ENCODE data around the gene SPATA13.
"Not testable (repeated sequence)": the region's sequence is repeated elsewhere in the genome, so short reads cannot be mapped to it uniquely, and the experiment has no call there.

The SPATA13 gene

DNA sequence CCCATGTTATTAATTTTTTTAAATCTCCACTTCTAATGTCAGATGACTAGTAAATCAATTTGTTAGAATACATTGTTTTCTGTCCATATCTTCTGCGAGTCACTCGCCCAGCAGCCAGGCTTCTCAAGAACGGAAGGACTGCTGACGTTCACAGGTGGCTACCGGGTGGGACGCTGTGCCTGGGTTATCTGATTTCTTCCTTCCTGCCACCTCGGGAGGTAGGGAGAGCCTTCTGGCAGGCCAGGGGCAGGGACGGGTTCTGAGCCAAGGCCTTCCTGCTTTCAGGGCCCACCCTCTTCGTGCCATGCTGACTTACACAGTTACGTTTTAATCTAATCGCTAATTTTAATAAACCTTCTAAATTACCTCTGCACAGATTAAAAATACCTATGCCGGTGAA, 140.9 kb downstream of the SPATA13 start:
- in situ Hi-C loops (cut with HindIII; ENCODE audit: low sequenced_read_pairs), result no loop called here

DNA sequence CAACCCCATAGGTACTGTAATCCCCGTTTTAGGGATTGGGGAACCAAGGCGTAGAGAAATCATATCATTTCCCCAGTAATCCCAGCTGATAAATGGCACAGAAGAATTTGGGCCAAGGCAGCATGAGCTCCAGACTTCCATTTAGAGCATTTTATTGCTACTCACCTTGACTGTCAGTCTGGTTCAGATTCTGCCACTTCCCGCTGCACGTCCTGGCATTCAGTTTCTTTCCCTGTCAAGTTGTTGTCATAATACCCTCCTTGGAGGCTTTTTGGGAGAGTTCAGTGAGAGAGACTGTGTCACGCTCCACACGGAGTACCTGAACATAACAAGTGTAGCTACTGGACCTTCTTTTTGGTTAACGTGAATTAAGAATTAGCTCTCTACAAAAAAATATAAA, 141.4 kb downstream of the SPATA13 start:
- in situ Hi-C loops (cut with HindIII; ENCODE audit: low sequenced_read_pairs), result no loop called here

DNA sequence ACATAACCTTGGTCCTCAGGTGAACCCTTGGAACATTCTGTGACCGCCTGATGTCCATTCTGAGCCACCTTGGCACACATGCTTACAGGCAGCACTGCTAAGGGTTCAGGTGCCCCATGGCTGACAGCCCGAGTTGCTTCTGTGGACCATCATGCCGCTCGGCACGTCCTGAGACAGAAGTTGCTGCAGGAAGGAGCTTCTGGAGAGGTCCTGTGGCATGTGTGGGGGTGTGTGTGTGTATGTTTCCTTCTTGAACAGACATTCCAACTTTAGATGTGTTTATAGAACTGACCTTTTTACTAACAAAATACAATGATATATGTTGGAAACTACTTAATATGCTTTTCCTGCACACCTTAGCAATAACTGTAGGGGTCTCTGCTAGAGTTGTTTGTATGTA, 144.1 kb downstream of the SPATA13 start:
- in situ Hi-C loops (cut with HindIII; ENCODE audit: low sequenced_read_pairs), result no loop called here

DNA sequence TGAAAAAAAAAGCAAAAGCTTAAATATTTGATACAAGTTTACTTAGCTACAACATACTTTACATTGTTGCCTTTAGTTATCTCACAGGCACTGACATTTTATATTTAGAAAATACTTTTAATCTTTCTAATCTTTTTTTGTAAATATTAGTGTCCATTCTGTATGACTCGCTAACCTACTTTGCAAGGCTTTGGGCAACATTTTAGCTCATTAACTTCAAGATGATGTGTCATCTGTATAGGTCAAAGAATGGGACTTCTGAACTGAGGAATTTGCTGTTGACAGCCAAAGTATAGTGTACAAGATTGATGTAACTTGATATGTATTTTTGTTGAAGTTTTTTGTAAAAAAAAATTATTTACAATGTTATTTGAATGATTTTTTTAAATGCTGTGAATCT, 146.1 kb downstream of the SPATA13 start:
- in situ Hi-C loops (cut with HindIII; ENCODE audit: low sequenced_read_pairs), result no loop called here

DNA sequence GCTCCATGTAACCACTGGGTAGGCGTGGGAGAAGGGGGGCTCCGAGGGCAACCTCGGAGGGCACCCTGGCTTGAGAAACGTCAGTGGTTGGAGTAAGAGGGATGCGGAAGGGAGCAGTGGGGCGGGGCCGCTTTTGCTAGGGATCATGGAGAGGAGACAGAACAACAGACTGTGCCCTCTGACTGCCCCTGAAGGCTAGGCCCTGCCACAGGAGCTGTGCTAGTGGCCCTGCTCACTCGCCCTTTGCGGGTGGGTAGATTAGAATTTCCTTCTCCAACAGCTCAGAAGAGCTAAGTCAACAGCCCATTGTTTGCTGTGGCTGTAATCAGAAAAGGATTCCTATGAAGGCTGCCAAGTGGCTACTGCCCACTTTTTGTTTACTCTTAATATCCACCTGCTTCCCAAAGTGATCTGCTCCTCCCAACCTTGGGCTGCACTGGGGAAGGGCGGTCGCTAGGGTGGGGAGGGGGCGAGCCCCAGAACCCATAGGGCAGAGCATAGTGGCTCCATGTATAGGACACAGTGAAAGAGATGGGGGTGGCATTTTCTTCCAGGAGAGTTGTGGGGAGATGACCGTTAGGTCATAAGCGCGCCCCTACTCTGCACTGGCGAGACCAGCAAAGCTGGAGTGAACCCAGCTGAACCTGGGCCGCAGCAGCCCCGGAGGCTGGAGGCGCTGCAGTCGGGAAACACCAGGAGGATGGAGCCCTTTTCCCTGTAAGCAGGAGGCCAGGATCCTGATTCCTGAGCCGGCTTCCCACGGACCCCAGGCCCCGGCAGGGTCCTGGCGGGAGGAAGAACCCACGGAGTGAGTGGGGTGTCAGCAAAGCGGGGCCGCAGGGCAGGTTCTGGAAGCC, 146.9 kb downstream of the SPATA13 start:
- in situ Hi-C loops (cut with HindIII; ENCODE audit: low sequenced_read_pairs), result no loop called here

DNA sequence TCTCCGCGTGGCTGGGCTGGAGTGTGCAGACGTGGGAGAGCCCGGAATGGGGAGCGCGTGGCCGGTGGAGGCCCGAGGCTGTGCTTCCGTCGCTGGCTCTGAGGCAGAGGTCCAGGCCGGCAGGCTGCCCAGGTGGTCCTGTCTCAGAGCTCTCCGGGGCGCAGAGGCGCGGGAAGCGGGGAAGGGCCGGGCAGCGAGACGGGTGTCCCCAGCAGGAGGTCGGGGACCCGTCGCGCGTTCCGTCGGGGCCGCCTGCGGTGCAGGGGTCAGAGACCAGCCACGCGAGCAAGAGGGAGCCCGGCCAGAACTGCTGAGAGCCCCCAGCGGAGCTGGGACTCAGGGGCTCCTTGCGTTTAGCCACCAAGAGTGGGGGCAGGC, 147.5 kb downstream of the SPATA13 start:
- in situ Hi-C loops (cut with HindIII; ENCODE audit: low sequenced_read_pairs), result no loop called here

DNA sequence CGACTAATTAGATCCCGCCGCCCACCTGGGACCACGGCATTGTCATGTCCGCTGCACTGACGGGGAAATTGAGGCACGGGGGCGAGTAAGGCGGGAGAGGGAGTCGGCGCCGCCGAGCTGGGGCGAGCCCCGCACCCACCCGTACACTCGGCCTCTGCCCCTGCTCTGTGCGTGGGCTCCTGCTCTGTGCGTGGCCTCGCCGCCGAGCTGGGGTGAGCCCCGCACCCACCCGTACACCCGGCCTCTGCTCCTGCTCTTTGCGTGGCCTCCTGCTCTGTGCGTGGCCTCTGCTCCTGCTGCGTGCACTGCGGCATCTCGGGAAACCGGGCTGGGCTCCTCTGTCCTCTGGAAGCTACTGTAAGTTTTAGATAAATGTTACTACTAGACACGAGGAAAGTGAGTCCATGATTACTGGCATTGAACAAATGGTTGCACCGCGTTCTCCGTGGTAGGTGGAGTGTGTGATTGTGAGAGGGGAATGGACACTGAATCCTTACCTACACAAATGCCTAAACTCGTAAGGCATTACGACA, 148.0 kb downstream of the SPATA13 start:
- in situ Hi-C loops (cut with HindIII; ENCODE audit: low sequenced_read_pairs), result no loop called here

DNA sequence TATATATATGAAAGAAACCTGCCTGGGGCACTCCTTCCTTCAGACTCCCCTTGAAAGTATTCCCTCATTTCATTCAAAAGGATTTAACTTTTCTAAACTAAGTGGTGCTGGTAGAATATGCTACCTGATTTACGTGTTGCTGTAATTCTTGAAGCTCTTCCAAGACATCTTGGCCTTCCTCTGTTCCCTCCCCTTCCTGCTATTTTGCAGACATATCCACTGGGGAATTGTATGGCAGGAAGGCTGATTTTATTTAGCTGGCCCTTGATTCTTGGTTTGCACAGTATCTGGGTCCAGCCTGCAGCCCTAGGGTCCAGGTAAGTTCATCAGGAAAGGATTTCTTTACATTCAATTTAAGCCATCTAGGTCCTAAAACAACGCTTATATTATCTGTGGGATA, 148.8 kb downstream of the SPATA13 start, which contains the start of gene C1QTNF9:
Gene C1QTNF9 (plus strand): TSS at position 281 of the 400 bp plus-strand sequence. CDS start 6,424 bp downstream, outside the sequence.
- in situ Hi-C loops (cut with HindIII; ENCODE audit: low sequenced_read_pairs), result not testable (repeated sequence)

DNA sequence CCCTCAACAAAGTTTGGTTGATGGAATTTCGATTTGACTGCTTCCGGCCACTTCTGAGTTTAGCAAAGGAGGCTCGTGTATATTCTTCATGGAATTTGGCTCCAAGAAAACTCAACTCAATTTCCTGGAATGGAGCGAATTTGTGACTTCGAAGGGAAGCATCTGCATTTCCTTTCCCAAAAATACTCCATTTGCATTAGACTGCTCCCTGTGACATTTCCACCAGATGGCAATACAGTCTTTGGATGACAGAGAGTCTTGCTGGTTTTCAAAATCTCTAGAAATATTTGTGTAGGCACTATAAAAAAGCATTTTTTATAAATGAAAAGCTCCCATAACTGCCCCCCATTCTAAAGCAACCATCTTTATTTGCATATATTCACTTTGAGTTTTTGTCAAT, 152.9 kb downstream of the SPATA13 start:
- in situ Hi-C loops (cut with HindIII; ENCODE audit: low sequenced_read_pairs), result no loop called here

DNA sequence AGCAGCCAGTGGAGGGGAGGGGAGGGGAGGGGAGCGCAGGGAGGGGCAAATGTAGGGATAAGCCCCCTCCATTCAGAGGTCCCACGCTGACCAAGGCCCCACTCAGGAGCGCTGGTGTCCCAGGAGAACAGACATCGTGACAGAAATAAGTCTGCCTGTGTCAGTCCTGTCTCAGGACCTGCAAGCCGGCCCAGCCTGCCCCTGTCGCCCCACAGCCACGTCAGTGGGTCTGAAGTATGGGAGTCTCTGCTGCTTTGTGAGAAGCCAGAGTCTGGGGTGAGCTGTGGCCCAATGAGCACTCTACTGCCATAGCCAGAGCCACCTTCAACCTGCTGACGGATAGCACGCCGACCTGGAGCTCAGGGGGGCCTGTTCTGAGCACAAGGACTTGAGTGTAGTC, 157.3 kb downstream of the SPATA13 start:
- in situ Hi-C loops (cut with HindIII; ENCODE audit: low sequenced_read_pairs), result not testable (repeated sequence)

DNA sequence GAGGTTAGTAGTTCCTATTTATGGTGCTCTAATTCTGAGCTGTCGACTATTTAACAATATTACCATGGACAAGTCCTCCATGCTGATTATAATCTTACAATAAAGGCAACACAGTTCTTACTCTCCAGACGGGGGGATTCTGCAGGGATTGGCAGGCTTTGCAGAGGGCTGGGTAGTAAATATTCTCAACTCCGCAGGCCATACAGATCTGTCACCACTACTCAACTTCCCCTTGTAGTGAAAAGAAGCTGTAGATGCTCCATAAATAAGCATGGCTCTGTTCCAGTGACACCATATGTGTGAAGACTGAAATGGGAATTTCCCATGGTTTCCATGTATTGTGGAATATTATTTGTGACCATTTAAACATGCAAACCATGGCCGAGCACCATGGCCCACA, 158.4 kb downstream of the SPATA13 start:
- in situ Hi-C loops (cut with HindIII; ENCODE audit: low sequenced_read_pairs), result not testable (repeated sequence)

DNA sequence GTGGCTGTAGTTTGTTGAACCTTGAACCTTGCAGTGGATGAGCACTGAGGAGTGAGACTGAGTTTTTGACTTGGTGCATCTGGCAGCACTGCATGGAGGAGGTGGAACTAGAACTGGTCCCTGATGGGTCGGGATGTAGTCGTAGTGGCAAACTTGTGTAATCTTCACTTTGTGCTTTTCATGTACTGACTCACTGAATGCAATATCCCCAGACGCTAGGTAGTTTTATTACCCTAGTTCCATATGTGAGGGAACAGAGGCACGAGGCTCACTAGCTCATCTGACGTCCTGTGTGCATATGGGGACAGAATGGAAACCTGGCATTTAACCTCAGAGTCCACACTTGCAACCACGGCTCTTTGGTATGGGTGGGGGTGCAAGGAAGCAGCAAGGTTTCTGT, 159.1 kb downstream of the SPATA13 start:
- in situ Hi-C loops (cut with HindIII; ENCODE audit: low sequenced_read_pairs), result not testable (repeated sequence)

DNA sequence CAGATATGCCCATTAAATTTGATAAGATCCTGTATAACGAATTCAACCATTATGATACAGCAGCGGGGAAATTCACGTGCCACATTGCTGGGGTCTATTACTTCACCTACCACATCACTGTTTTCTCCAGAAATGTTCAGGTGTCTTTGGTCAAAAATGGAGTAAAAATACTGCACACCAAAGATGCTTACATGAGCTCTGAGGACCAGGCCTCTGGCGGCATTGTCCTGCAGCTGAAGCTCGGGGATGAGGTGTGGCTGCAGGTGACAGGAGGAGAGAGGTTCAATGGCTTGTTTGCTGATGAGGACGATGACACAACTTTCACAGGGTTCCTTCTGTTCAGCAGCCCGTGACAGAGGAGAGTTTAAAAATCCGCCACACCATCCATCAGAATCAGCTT, 160.9 kb downstream of the SPATA13 start:
- in situ Hi-C loops (cut with HindIII; ENCODE audit: low sequenced_read_pairs), result not testable (repeated sequence)

DNA sequence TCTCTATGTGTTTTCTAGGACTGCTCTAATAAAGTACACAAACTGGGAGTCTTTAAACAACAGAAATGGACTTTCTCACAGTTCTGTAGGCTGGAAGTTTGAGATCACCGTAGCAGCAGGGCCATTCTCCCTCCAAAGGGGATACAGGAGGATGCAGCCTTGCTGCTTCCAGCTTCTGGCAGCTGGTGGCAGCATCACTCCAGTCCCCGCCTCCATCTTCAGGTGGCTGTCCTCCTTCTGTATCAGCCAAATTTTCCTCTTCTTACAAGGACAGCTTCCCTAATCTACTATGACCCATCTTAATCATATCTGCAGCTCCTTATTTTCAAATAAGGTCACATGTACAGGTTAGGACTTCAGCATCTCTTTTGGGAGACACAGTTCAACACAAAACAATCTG, 161.9 kb downstream of the SPATA13 start:
- in situ Hi-C loops (cut with HindIII; ENCODE audit: low sequenced_read_pairs), result not testable (repeated sequence)

DNA sequence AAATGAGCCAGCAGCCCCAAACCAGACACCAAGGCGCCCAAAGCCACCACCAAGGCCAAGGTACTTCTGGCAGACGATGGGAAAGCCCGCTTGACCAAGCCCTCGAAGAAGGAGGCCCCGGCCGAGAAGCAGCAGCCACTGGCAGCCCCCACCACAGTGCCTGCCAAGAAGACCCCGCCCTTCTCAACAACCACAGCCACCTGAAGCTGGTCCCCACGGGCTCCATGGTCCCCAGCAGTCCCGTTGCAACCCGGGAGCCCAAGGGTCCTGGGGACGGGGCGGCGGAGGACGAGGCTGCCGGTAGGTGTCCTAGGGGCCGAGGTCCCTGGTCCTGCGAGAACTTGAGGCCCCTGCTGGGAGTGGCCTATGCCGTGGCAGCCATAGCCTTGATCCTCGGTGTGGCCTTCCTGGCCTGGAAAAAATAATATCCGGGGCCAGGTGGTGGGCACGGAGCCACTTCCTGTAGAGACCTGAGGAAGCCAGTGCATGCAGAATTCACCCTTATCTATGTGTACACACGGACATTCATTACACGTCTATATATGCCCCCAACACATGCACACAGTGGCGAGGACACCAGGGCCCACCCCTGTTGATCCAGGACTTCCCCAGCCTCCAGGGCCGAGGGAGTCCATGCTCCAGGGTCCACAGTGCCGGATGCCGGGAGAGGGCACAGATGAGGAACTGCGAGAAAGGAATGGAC, 162.7 kb downstream of the SPATA13 start:
- in situ Hi-C loops (cut with HindIII; ENCODE audit: low sequenced_read_pairs), result no loop called here

DNA sequence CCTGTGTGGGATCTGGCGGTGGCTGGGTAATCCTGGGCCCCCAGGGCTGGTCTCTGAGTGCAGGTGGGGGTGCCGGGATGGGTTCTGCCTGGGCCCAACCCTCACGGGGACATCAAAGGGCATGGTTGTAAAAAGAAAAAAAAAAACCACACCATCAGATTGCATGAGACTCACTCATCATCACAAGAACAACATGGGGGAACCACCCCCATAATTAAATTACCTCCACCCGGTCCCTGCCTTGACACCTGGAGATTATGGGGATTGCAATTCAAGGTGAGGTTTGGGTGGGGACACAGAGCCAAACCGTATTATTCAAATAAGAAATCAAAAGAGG, 163.2 kb downstream of the SPATA13 start:
- in situ Hi-C loops (cut with HindIII; ENCODE audit: low sequenced_read_pairs), result no loop called here

DNA sequence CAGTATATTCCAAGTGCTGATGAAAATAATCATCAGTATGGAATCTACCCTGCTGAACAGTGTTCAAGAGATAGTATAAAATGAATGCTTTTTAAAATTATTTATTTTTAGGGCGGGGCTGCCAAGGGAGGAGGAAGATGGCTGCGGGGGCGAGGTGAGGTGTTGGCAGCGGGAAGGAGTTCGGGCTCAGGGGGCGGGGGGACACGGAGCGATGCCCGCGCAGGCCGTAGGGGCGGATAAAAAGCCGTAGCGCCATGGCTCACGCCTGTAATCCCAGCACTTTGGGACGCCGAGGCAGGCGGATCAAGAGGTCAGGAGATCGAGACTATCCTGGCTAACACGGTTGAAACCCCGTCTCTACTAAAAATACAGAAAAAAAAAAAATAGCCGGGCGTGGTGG, 167.1 kb downstream of the SPATA13 start:
- in situ Hi-C loops (cut with HindIII; ENCODE audit: low sequenced_read_pairs), result not testable (repeated sequence)

DNA sequence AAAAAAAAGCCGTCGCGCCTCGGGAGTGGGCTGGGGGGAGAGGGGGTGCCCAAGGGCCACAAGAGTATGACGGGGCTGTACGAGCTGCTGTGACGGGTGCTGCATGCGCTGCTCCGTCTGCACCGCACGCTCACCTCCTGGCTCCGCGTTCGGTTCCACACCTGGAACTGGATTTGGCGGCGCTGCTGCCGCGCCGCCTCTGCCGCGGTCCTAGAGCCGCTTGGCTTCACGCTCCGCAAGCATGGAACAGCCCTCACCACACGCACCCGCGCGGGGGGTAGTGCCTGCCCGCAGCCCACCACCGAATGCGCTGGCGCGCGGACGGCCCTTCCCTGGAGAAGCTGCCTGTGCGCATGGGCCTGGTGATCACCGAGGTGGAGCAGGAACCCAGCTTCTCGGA, 167.6 kb downstream of the SPATA13 start:
- in situ Hi-C loops (cut with HindIII; ENCODE audit: low sequenced_read_pairs), result no loop called here

DNA sequence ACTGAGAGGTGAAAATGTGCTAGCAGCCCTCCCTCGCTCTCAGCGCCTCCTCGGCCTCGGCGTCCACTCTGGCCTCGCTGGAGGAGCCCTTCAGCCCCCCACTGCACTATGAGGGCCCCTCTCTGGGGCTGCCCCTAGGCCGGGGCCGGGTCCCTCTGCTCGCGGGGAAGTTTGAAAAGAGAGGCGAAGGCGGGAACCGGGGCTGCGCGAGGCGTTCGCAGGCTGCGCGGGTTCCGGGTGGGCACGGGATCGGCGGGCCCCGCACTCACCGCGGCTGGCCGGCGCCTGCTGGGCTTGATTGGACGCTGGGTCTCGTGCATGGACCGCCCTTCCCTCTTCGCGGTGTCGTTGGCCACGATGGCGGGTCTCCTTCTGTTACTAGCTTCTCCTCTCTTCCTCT, 178.2 kb downstream of the SPATA13 start:
- in situ Hi-C loops (cut with HindIII; ENCODE audit: low sequenced_read_pairs), result no loop called here

DNA sequence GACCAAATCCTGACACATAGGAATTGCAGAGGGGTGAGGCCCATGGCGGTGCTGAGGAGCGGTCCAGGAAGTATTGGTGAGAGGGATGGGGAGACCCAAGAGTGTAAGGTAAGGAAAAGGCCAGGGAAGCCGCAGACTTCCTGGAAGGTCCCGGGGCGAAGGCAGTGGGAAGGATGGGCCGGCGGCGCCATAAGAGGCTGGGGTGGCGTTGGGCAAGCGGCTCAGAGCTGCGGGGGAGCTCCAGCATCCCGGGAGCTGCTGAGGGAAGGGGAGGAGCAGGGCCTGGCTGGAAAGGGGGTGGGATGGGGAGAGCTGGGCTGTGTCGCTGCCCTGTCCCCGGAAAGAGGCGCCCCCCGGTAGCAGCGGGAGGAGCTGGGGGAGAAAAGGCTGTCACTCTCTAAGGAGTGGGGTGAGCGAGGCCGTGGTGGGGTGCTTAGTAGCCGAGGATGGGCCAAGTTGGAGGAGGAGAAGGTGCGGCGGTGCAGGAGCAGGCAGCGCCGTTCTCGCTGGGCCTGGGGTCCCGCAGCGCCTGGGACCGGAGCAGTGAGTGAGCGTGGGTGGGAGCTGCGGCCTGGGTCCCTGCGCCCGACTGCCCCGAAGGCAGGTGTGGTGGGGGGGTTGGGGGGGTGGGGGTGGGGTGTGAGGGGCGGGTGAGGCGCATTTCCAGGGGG, 179.6 kb downstream of the SPATA13 start:
- in situ Hi-C loops (cut with HindIII; ENCODE audit: low sequenced_read_pairs), result no loop called here

DNA sequence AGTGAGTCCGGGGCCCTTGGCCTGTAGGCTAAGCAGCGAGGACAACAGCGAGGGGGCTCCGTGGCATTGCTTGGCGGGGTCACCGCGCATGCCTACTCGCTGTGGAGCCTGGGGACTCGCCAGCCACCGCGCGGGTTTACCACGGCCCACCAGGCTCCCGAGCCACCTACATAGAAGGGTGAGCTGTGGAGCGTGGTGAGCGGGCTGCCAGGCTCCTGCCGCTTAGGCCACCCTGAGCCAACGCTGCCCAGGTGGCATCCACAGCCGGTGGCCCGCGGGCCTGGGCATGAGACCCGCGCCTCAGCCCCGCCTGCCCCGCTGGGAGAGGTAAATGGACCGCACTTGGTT, 180.1 kb downstream of the SPATA13 start:
- in situ Hi-C loops (cut with HindIII; ENCODE audit: low sequenced_read_pairs), result no loop called here

DNA sequence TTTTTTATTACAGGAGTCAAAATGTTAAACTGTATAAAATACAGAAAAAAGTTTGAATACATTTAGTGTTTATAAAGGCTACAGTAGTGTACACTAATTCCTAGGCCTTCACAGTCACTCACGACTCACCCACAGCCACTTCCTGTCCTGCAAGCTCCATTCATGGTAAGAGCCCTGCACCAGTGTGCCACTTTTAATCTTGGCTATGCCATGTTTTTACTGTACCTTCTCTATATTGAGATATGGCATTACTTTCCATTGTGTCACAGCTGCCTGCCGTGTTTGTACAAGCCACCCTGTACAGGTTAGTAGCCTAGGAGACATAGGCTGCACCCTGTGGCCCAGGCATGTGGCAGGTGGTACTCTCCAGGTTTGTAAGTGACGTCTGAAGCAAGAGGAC, 180.9 kb downstream of the SPATA13 start:
- in situ Hi-C loops (cut with HindIII; ENCODE audit: low sequenced_read_pairs), result no loop called here
